MM.1S (cell line): ENCODE measurements around the gene CCR2.

ENCODE experiments used
- DNase-seq: peaks from one replicate; pipeline ENCODE4 v3.0.0-alpha.2; 2015
- H2AFZ ChIP-seq: fragments of 300-600 bp; sonication (generic); 2 replicates; pipeline ENCODE4 v1.6.0; 2016; ENCODE audit warnings: antibody characterized with exemption, low read length
- H3F3A ChIP-seq: fragments of 300-600 bp; sonication (generic); 2 replicates; pipeline ENCODE4 v1.6.1; 2016; ENCODE audit warnings: mild to moderate bottlenecking, antibody characterized with exemption, low read length, moderate library complexity, mixed read lengths; ENCODE audit not compliant: insufficient read depth
- H3K27ac ChIP-seq: fragments of 300-600 bp; sonication (generic); 2 replicates; pipeline ENCODE4 v1.5.1; 2016; ENCODE audit warnings: mild to moderate bottlenecking, low read length
- H3K27me3 ChIP-seq: fragments of 300-600 bp; sonication (generic); replicated peaks from 2 replicates; pipeline ENCODE4 v1.6.0; 2016; ENCODE audit warnings: low read length; ENCODE audit not compliant: insufficient read depth
- H3K36me3 ChIP-seq: fragments of 300-600 bp; sonication (generic); replicated peaks from 2 replicates; pipeline ENCODE4 v1.6.1; 2016; ENCODE audit warnings: mild to moderate bottlenecking, low read length, mixed read lengths; ENCODE audit not compliant: insufficient read depth
- H3K4me1 ChIP-seq: fragments of 300-600 bp; sonication (generic); 2 replicates; pipeline ENCODE4 v1.6.1; 2016; ENCODE audit warnings: low read length, mixed read lengths
- H3K4me2 ChIP-seq: fragments of 300-600 bp; sonication (generic); 2 replicates; pipeline ENCODE4 v1.6.0; 2016; ENCODE audit warnings: low read depth, low read length
- H3K4me3 ChIP-seq: fragments of 300-600 bp; sonication (generic); 2 replicates; pipeline ENCODE4 v1.5.1; 2016; ENCODE audit warnings: low read length, mixed read lengths
- H3K79me2 ChIP-seq: fragments of 300-600 bp; sonication (generic); 2 replicates; pipeline ENCODE4 v1.6.1; 2016; ENCODE audit warnings: mixed run types, low read length, mixed read lengths
- H3K9ac ChIP-seq: fragments of 300-600 bp; sonication (generic); 2 replicates; pipeline ENCODE4 v1.6.1; 2016; ENCODE audit warnings: low read length, mixed read lengths
- H3K9me2 ChIP-seq: fragments of 300-600 bp; sonication (generic); replicated peaks from 2 replicates; pipeline ENCODE4 v1.6.1; 2016; ENCODE audit warnings: mild to moderate bottlenecking, low read length, mixed read lengths; ENCODE audit not compliant: insufficient read depth
- H3K9me3 ChIP-seq: fragments of 300-600 bp; sonication (generic); replicated peaks from 2 replicates; pipeline ENCODE4 v1.6.1; 2016; ENCODE audit warnings: mild to moderate bottlenecking, low read length, mixed read lengths; ENCODE audit not compliant: insufficient read depth
- H4K20me1 ChIP-seq: fragments of 300-600 bp; sonication (generic); 2 replicates; pipeline ENCODE4 v1.6.1; 2016; ENCODE audit warnings: mild to moderate bottlenecking, low read length, moderate library complexity, mixed read lengths; ENCODE audit not compliant: insufficient read depth
- EZH2 ChIP-seq: fragments of 300-600 bp; sonication (generic); optimal IDR thresholded peaks from 2 replicates; pipeline ENCODE3; 2017; ENCODE audit warnings: low read depth, mild to moderate bottlenecking, antibody characterized with exemption, low read length, mixed read lengths
- EZH2phosphoT487 ChIP-seq: fragments of 300-600 bp; sonication (generic); IDR thresholded peaks from 2 replicates; pipeline ENCODE4 v1.6.1; 2018; ENCODE audit warnings: antibody characterized with exemption, low read length
- TF ChIP-seq, protein P1 (sequence below): fragments of 300-600 bp; sonication (generic); IDR thresholded peaks from 2 replicates; pipeline ENCODE4 v1.5.1; 2016; ENCODE audit warnings: antibody characterized with exemption, low read length, mixed read lengths

CCR2 gene

DNA sequence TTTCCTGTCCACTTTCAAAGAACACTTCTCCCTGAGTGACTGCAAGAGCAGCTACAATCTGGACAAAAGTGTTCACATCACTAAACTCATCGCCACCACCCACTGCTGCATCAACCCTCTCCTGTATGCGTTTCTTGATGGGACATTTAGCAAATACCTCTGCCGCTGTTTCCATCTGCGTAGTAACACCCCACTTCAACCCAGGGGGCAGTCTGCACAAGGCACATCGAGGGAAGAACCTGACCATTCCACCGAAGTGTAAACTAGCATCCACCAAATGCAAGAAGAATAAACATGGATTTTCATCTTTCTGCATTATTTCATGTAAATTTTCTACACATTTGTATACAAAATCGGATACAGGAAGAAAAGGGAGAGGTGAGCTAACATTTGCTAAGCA lies 54.9 kb downstream of the CCR2 start:
- no peak overlapping the region for H2AFZ ChIP-seq
- H3K36me3 ChIP-seq, result no peaks in the 10 kb centered on the region
- H3F3A ChIP-seq, result no peaks in the 10 kb centered on the region
- no peaks in the 10 kb centered on the region for H4K20me1 ChIP-seq
- no peaks in the 10 kb centered on the region for H3K9me2 ChIP-seq
- H3K27ac ChIP-seq, result no peak overlapping the region
- no peaks in the 10 kb centered on the region for H3K79me2 ChIP-seq
- H3K4me3 ChIP-seq, result no peak overlapping the region
- no peaks in the 10 kb centered on the region for H3K27me3 ChIP-seq
- peaks cover 32% of the 10 kb centered on the region for H3K4me1 ChIP-seq
- H3K9me3 ChIP-seq, result no peaks in the 10 kb centered on the region
- TF ChIP-seq EZH2 (no peak), EZH2phosphoT487 (no peak)
- TF ChIP-seq, protein P1, sequence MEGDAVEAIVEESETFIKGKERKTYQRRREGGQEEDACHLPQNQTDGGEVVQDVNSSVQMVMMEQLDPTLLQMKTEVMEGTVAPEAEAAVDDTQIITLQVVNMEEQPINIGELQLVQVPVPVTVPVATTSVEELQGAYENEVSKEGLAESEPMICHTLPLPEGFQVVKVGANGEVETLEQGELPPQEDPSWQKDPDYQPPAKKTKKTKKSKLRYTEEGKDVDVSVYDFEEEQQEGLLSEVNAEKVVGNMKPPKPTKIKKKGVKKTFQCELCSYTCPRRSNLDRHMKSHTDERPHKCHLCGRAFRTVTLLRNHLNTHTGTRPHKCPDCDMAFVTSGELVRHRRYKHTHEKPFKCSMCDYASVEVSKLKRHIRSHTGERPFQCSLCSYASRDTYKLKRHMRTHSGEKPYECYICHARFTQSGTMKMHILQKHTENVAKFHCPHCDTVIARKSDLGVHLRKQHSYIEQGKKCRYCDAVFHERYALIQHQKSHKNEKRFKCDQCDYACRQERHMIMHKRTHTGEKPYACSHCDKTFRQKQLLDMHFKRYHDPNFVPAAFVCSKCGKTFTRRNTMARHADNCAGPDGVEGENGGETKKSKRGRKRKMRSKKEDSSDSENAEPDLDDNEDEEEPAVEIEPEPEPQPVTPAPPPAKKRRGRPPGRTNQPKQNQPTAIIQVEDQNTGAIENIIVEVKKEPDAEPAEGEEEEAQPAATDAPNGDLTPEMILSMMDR, result no peak
- no peak overlapping the region for H3K9ac ChIP-seq
- H3K4me2 ChIP-seq, result no peak overlapping the region
- DNase-seq, result no peak

DNA sequence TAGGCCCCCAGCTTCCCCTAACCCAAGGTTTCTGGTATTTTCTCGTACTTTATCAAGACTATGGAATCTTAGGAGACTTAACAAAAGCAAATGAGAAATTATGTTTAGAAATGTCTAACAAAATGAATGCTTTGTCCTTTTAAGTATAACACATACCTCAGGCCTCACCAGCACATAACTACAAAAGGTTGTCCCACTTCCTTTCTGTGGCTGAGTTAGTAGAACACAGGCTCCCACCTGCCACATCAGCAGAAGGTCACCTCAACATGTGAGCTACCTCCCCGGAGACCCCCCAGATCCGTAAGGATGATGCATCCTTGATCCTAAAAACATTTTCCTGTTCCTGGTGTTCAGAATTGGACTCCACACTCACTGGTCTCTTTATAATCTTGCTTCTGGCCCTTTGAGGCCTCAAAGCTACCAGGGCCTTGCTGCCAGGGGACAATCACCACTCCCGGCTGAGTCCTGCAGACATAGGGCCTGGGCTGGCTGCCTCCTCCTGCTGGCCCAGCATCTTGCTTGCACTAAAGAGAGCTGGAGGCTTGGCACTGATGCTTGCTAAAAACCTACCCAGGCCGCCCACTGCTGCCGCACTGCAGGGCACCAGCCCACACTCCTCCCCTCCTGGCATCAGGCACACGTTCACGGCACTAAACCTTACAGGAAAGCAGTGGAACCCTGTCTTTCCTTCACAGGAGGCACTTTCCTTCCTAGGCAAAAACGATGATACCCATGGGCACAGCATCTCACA lies 56.0 kb downstream of the CCR2 start:
- H3K9me3 ChIP-seq, result no peaks in the 10 kb centered on the region
- H3K27ac ChIP-seq, result no peak overlapping the region
- H3K4me3 ChIP-seq, result no peak overlapping the region
- peaks cover 3% of the 10 kb centered on the region; the same call in 1 of the 2 replicates for H3F3A ChIP-seq
- no peaks in the 10 kb centered on the region for H3K9me2 ChIP-seq
- H3K4me2 ChIP-seq, result no peak overlapping the region
- TF ChIP-seq EZH2phosphoT487, result no peak
- TF ChIP-seq, protein P1, result no peak
- no peak for TF ChIP-seq EZH2
- H3K4me1 ChIP-seq, result peaks cover 34% of the 10 kb centered on the region
- no peaks in the 10 kb centered on the region for H3K27me3 ChIP-seq
- no peaks in the 10 kb centered on the region for H4K20me1 ChIP-seq
- DNase-seq, result no peak
- no peaks in the 10 kb centered on the region for H3K36me3 ChIP-seq
- no peaks in the 10 kb centered on the region for H3K79me2 ChIP-seq
- no peak overlapping the region for H3K9ac ChIP-seq
- H2AFZ ChIP-seq, result no peak overlapping the region
